ENCODE measurements around the gene TNFRSF1A.

Gene TNFRSF1A

DNA sequence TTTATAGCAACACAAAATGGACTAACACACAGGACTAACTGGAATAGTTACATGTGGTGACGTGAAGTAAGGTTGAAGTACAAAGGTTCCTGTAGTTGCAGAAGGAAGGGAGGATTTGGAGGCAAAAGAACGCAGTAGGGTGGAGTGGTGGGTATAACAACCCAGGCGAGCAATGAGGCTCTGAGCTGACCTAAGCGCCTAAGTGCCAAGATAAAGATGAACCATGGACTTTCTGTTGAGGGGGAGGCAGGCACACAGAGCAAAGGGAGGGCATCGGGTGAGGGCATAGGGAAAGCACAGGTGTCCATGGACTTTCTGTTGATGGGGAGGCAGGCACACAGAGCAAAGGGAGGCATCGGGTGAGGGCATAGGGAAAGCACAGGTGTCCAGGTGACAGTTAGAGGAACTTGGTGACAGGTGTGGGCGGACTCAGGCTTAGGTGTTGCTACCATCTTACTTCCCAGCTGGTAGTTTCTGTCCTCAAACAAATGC is 18.2 kb upstream of the TNFRSF1A start:
- H3K27me3 ChIP-seq (ENCODE audit: control insufficient read depth, insufficient read depth, low read length): no peaks in the 10 kb centered on the region
- H3K9me3 ChIP-seq (ENCODE audit: control insufficient read depth, low read length): no peaks in the 10 kb centered on the region
- H3K36me3 ChIP-seq (ENCODE audit: control insufficient read depth, insufficient read depth, low read length): no peaks in the 10 kb centered on the region
- H3K4me2 ChIP-seq (ENCODE audit: low read length): no peak overlapping the region
- no peak overlapping the region for H3K27ac ChIP-seq
- H3K4me3 ChIP-seq (ENCODE audit: low read depth, low read length): no peak overlapping the region
- peaks cover 9% of the 10 kb centered on the region for H3K4me1 ChIP-seq
- no peak overlapping the region for H2AFZ ChIP-seq
- no peak overlapping the region for H3K9ac ChIP-seq
- H3K79me2 ChIP-seq: no peaks in the 10 kb centered on the region
- TF ChIP-seq, protein P1, sequence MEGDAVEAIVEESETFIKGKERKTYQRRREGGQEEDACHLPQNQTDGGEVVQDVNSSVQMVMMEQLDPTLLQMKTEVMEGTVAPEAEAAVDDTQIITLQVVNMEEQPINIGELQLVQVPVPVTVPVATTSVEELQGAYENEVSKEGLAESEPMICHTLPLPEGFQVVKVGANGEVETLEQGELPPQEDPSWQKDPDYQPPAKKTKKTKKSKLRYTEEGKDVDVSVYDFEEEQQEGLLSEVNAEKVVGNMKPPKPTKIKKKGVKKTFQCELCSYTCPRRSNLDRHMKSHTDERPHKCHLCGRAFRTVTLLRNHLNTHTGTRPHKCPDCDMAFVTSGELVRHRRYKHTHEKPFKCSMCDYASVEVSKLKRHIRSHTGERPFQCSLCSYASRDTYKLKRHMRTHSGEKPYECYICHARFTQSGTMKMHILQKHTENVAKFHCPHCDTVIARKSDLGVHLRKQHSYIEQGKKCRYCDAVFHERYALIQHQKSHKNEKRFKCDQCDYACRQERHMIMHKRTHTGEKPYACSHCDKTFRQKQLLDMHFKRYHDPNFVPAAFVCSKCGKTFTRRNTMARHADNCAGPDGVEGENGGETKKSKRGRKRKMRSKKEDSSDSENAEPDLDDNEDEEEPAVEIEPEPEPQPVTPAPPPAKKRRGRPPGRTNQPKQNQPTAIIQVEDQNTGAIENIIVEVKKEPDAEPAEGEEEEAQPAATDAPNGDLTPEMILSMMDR (IDR thresholded peaks at IDR 0.05): no peak

DNA sequence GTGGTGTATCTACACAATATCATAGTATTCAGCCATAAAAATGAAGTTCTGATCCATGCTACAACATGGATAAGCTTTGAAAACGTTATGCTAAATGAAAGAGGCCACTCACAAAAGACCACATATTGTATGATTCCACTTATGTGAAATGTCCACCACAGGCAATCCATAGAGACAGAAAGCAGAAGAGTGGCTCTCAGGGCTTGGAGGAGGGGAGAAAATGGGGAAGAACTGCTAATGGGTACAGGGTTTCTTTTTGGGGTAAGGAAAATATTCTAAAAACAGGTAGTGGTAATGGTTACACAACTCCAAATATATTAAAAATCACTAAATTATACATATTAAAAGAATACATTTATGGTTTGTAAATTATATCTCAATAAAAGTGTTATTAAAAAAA is 17.0 kb upstream of the TNFRSF1A start:
- no peaks in the 10 kb centered on the region for H3K9me3 ChIP-seq (ENCODE audit: control insufficient read depth, low read length)
- H3K27ac ChIP-seq: no peak overlapping the region
- H3K4me2 ChIP-seq (ENCODE audit: low read length): no peak overlapping the region
- H3K36me3 ChIP-seq (ENCODE audit: control insufficient read depth, insufficient read depth, low read length): no peaks in the 10 kb centered on the region
- no peaks in the 10 kb centered on the region for H3K27me3 ChIP-seq (ENCODE audit: control insufficient read depth, insufficient read depth, low read length)
- H3K79me2 ChIP-seq: no peaks in the 10 kb centered on the region
- TF ChIP-seq, protein P1 (IDR thresholded peaks at IDR 0.05): no peak
- no peak overlapping the region for H2AFZ ChIP-seq
- no peak overlapping the region for H3K4me3 ChIP-seq (ENCODE audit: low read depth, low read length)
- no peak overlapping the region for H3K9ac ChIP-seq
- H3K4me1 ChIP-seq: peaks cover 5% of the 10 kb centered on the region

DNA sequence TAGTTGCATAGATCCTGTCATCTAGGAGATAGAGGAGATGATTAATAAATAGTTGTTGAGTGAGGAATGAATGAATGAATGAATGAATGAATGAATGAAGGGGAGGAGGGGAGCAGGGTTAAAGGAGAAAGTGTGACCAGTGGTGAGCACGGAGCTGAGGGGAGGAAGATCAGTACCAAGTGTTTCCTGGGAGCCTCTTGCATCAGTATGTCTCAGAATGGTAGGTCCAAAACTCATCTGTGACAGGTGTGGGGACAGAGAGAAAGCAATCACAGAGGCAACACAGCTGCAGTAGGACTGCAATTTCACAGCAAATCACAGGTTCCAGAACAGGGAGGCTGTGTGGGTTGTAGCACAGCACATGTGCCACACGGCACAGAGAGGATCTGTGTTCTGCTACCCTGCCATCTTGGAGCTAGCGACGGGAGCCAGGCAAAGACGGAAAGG is 14.5 kb upstream of the TNFRSF1A start:
- no peaks in the 10 kb centered on the region for H3K27me3 ChIP-seq (ENCODE audit: control insufficient read depth, insufficient read depth, low read length)
- no peak overlapping the region for H3K4me3 ChIP-seq (ENCODE audit: low read depth, low read length)
- no peaks in the 10 kb centered on the region for H3K36me3 ChIP-seq (ENCODE audit: control insufficient read depth, insufficient read depth, low read length)
- H3K27ac ChIP-seq: no peak overlapping the region
- no peaks in the 10 kb centered on the region for H3K79me2 ChIP-seq
- H3K9me3 ChIP-seq (ENCODE audit: control insufficient read depth, low read length): no peaks in the 10 kb centered on the region
- peaks cover 5% of the 10 kb centered on the region for H3K4me1 ChIP-seq
- H3K4me2 ChIP-seq (ENCODE audit: low read length): no peak overlapping the region
- H3K9ac ChIP-seq: no peak overlapping the region
- H2AFZ ChIP-seq: peak overlapping the region; percentile 5
- TF ChIP-seq, protein P1 (IDR thresholded peaks at IDR 0.05): no peak

DNA sequence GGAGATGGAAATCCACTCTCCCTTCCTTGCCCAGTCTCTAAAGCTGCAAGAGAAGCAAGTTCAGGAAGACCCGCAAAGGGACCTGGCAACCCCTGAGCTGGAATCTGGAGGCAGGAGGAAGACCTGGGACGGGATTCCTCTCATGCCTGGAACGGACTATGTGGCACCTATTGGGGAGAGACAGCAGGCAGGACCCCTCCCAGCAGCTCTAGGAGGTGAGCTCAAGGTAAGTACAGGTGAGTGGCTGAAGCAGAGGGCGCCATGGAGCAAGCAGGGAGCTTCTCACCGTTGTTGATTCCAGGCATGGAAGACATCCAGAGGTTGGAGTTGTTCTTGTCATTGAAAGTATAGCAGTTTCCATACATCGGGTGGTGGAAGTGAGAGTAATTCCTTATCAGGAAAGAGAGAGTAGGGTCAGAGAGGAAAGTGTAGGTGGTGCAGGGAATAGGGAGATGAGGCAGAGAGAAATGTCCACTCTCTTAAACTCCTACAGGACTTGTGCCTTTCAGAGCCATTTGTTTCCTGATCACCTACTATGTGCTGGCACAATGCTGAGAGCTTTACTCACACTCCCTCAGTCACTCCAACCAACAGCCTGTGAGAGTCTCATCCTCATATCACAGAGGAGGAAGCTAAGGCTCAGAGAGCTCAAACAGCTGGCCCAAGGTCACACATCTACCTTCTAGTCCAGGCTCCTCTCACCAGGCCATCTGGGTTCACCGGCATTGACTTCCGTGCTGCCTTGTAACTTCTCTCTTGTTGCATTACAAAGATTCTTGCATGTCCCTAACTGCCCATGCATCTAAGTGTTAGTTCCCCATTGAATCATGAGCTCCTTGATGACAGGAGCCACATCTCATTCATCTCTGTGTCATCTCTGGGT is 13.9 kb upstream of the TNFRSF1A start:
- Histone ChIP-seq H3K79me2 (no peaks in the 10 kb centered on the region), H2AFZ (no peak overlapping the region), H3K27ac (no peak overlapping the region), H3K4me3 (ENCODE audit: low read depth, low read length) (no peak overlapping the region), H3K4me1 (peaks cover 5% of the 10 kb centered on the region), H3K9me3 (ENCODE audit: control insufficient read depth, low read length) (no peaks in the 10 kb centered on the region), H3K27me3 (ENCODE audit: control insufficient read depth, insufficient read depth, low read length) (no peaks in the 10 kb centered on the region), H3K4me2 (ENCODE audit: low read length) (no peak overlapping the region), H3K36me3 (ENCODE audit: control insufficient read depth, insufficient read depth, low read length) (no peaks in the 10 kb centered on the region), H3K9ac (no peak overlapping the region)
- TF ChIP-seq, protein P1 (IDR thresholded peaks at IDR 0.05): peak; percentile 21
